Bone marrow (tissue), 2 donors: ENCODE measurements around the gene OTOF.
"Not testable (repeated sequence)": the region's sequence is repeated elsewhere in the genome, so short reads cannot be mapped to it uniquely, and the experiment has no call there.

Experiments
- DNase-seq, 2 donors: peaks; one replicate each; lab custom pipeline; 2025; lab: John Stamatoyannopoulos, UW

The OTOF gene

DNA sequence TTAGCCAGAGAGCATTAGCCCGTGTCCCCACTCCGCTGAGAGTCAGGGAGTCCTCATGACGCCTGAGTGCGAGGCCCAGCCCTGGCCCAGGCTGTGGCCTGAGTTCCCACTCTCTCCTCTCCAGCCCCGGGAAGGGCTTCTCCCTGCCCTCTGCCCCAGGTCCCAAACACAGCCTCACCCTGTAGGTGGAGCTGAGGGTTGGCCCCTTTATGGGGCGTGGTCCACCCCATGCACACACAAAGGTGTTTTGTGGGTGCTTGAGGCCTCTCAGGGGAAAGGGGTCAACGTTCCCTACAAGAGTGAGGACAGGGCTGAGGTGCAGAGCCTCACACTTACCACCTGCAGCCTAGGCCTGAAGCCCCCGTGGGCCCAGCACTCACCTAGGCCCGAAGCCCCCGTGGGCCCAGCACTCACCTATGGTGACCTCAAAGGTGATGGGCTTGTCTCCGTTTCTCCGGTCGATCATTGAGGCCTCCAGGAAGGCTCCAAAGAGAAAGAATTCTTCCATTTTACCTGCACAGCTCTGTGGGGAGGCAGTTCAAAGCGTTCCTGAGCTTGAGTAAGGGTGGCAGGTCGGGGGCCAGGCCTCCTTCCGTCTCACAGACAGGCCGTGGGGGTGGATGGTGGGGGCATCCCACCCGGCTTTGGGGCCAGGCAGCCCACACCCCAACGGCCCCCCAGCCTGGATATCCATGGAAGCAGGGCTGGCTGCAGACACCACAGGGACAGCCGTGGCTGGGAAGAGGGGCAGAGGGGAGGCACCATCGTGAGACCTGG, 2.1 kb upstream of the OTOF start:
- DNase-seq = no peak

- DNase-seq = no peak
Measured at GRCh38 chr2:26479131-26479788, 1.3 kb upstream of the OTOF start.

DNA sequence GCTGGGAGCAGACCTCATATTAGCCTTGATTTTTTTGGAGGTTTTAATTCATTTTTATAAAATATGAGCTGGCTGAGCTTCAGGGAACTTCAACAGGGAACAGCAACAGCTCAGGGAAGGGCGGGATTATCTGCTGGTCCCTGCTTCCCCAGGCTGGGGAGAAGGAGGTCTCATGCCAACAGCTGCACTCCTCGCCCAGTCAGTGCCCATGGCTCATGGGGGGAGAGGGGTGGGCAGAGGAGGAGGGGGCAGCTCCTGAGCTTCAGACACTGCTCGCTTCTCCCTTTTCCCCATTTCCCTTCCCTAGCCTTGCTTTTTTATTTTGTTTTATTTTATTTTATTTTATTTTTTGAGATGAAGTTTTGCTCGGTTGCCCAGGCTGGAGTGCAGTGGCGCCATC, 442 bp upstream of the OTOF start:
- DNase-seq = no peak

GRCh38 chr2:26477126-26477910, 606 bp downstream of the OTOF start:
- DNase-seq = no peak

DNA sequence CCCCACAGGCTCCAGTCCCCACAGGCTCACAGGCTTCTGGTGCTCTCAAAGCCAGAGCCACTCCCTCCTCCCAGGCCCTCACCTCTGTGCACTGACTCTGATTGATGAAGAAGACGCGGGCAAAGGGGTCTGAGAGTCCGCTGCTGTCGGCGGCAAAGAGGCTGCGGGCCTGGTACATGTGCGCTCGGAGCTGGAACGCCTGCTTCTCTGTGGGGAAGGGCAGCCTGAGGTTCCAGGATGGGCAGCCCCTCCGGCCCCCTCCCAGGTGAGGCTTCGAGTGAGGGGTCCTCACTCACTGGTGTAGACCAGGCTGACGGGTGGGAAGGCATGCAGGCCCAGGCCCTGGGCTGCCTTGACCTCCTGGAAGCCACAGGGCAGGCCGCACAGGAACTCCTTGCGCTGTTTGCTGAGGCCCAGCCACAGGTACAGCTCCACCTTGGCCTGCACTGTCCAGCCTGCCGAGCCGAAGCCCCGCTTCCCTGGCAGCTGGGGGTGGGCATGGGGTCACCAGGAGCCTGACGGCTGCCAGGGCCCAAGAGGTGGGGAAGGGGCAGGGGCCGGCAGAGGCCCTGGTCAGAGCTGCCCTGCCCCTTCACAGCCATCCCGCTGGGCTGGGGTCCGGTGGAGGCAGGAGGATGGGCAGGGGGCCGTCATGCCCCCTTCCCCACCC, 2.0 kb downstream of the OTOF start:
- no peak for DNase-seq

DNA sequence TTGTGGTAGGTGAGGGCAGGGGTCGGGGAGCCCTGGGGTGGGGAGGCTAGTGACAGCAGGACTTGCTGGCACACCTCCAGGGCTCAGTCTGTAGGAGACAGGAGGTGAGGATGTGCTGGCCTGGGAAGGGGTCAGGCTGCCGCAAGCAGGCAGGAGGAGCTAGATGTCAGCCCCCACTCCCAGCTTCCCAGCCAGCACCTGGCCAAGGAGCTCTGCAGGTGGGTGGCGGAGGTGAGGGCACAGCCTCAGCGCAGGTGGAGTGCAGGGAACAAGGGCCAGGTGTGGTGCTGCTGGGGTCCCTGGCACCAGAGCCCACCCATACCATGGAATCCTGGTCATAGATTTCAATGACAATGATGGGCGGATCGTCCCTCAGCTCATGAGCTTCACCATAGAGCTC, 2.9 kb downstream of the OTOF start:
- DNase-seq = no peak

GRCh38 chr2:26474261-26474785, 3.6 kb downstream of the OTOF start:
- DNase-seq = no peak

GRCh38 chr2:26473796-26474195, 4.1 kb downstream of the OTOF start:
- DNase-seq = no peak

DNA sequence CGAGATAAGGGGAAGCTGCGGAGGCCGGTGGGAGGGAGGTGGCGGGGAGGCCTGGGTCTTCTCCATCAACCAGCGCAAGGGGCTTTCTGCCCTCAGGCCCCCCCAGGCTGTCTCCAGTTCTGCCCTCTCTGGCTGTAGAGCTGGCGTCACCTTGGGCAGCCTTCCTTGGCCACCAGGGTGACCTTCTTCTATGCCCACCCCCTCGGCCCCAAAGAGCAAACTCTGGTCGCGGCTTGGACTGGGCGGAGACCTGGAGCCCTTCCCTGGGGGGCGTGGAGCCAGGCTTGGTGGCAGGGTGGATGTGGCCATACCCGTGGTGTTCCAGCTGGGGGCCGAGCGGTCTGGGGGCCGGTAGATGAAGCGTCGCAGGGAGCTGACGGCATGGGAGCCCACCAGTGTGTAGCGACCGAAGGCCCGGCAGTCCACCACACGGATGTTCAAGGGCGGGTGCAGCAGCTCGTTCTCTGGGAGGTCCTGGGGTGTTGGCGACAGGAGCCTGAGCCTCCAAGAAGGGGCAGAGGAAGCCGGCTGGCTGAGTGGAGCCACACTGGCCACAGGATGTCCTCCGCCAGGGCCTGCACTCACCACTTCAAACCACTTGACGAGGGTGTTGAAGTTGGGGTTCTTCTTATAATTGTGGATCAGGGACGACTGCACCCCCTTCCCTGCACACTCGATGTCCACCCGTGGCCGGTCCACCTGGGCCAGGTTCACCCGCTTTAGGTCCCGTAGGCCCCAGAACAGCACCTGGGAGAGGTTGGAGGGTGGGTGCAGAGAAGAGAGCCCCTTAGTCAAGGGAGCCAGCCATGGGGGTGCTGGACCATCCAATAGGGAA, 4.9 kb downstream of the OTOF start:
- no peak for DNase-seq

DNA sequence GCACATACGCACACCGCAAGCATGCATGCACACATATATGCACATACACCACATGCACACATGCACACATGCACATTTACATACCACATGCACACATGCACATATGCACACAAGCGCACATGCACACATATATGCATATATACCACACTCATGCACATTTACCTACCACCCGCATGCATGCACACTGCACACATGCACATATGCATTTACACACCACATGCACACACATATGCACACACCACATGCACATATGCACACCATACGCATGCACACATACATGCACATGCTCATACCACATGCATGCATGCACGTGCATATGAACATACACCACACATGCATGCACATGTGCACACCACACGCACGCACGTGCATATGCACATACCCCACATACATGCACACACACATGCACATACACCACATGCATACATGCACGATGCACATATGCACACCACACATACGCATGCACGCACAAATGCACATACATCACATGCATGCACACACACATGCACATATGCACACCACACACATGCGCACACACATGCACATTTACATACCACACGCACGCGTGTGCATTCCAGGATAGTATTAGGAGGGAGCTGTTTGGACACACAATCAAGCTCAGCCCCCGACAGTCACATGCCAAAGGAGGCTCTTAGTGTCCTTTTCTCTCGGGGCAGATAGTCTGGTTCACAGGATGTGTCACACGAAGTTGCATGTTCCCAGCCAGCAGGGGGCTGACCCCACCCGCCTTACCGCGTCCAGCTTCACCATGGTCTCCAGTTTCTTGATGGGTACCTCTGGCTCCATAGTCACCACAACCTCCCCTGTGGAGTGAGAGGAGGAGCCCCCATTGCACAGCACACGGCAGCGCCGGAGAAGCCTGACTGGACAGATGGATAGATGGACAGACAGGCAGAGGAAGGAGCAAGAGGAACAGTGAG, 5.9 kb downstream of the OTOF start:
- no peak for DNase-seq

GRCh38 chr2:26471289-26471688, 6.6 kb downstream of the OTOF start:
- DNase-seq = no peak

DNA sequence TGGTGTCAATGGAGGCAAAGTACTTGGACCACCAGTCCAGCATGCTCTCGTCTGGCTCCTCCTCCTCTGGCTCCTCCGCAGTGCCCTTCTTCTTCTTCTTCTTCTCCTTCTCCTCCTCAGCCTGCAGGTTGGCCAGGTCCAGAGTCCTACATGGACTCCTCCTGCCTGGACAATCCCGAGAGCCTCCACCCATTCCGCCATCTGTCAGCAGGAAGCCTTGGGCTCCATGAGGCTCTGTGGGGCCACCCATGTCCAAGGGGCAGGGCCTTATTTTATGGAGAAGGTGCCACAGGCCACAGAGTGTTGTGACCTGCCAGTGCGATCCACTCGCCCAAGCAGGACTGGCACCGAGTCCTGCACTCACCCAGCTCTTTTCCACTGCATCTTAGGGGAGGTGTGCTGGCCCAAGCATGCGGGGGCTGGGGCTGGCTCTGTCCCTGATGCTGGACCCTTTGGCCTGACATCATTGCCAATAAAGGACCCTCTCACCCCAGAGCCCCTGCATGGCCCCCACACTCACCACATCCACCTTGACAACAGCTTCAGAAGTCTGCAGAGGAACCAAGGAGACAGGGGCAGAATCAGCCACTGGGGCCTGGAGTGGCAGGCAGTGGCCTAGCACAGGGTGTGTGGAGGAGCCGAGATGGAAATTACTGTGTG, 7.2 kb downstream of the OTOF start:
- DNase-seq = no peak

GRCh38 chr2:26469955-26470354, 8.0 kb downstream of the OTOF start:
- no peak for DNase-seq

DNA sequence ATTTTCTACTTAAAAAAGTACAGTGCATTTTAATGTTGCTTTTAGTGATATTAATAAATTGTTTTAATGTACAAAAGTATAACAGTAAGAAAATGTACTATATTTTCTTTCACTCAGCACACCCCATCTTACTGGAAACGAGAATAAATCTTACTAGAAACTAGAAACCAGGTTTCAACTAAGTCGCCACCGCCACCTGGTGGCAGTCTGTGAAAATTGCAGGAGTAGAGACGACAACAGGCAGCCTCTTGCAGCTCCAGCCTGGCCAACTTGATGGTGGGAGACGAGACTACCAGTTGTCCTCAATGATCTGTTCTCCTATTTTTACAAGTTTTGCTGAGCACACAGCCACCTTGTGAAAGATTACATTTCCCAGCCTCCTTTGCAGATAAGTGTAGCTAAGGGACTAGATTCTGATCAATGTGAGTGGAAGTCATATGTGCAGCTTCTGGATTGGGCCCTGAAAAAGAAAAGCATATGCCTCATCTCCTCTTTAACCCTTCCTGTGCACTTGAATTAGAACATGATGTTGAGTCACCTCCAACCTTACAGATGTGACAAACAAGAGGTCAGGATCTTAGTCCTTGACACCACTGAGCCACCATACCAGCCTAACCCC, 8.7 kb downstream of the OTOF start:
- DNase-seq = peak; percentile 21 to 65

DNA sequence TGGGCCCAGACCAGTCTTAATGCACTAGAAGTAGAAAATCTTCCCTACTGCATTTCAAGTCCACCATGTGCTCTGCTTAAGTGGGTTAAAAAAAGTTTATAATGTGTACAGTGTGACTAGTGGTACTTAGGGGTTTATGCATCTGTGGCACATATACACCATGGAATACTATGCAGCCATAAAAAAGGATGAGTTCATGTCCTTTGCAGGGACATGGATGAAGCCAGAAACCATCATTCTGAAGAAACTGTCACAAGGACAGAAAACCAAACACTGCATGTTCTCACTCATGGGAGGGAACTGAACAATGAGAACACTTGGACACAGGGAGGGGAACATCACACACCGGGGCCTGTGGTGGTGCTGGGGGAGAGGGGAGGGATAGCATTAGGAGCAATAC, 9.4 kb downstream of the OTOF start:
- not testable (repeated sequence) for DNase-seq

GRCh38 chr2:26466662-26467310, 11.1 kb downstream of the OTOF start:
- DNase-seq = no peak

- DNase-seq = no peak
Measured at GRCh38 chr2:26465981-26466471, 11.9 kb downstream of the OTOF start.

DNA sequence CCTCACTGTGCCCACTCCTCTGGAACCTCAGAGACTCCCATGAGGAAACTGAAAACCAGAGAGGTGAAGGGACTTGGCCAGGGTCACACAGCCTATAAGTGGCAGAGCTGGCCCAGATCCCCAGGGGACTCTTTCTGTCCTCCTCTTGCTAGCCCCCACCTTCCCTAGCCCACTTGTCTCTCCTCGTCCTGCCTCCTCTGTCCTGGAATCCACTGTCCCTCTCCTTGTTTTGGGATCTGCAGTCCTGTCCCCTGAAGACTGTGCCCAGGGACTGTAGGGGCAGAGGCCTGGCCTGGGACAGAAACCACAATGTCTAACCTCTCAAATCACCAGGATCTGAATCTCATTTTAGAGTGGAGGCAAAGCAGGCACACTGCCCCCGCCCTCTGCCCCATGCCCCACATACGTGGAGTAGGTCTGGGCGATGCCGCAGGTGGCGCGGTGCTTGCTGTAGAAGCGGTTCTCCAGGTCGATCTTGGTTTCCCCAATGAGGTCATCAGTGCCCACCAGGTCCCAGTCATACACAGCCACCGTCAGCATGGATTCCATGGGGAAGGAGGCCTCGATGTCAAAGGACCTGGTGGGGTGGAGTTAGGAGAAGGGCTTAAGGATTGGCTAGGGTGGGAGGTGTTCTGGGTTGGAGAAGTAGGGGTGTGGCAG, 12.5 kb downstream of the OTOF start:
- no peak for DNase-seq
